Measurements from ENCODE around the gene DISP3. TPM values are rescaled to one million over a fixed set of nuclear protein-coding genes. Genes with fewer than 3 reads are reported as not detected.

The DISP3 gene
- total and polyA plus RNA-seq, 9 of the 15 experiments (the other 6 are each of a cell fraction or from before 2014, with no cell fraction given), result 0.03 to 0.19 (median 0.15) TPM; not detected in 5

DNA sequence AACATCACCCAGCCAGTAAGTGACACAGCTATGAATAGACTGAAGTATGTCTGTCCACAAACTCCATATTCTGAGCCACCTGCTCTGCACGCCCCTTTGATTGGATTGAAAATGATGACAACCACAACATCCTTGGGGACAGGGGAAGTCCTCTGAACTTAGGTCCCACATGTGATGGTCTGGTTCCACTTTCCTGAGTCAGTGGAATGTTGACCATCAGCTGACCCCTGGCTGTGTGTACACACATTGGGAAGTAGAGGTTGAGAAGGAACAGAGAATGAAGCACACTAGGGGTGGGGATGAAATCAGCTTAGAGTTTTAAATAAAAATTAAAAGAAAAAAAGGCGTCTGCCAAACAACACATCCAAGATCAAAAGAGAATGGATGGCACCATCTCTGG, 8.0 kb upstream of the DISP3 start:
- H3K9me1 ChIP-seq (ENCODE audit: control insufficient read depth, insufficient read depth, low read length), result no peaks in the 10 kb centered on the region
- ChIA-PET POLR2A (interaction anchor here (0.7 to 1.0 kb wide), 2 partner anchors 15 to 25 kb away, joined by 3 read pairs; no protein-coding TSS in a partner anchor), CTCF (ENCODE audit: low intra/inter-chr PET ratio) (no interaction called here)
- H3K9me3 ChIP-seq (replicated peaks; ENCODE audit: control insufficient read depth, insufficient read depth, low read depth, low read length), result no peaks in the 10 kb centered on the region
- FAIRE-seq (peak; percentile 29), DNase-seq (ENCODE audit: extremely low read depth in 1 of 4, low spot score in 3 of 4) (no peak), ATAC-seq (no peak)
- 0% methylated on average over 2 of the region's 2 CpGs for WGBS (ENCODE audit: insufficient coverage, low coverage, missing lambda C conversion rate)
- no peaks in the 10 kb centered on the region for H3K4me1 ChIP-seq (replicated peaks in 1 of 2; ENCODE audit: control insufficient read depth in 2 of 2, insufficient read depth in 2 of 2, low read length in 2 of 2)
- no peak overlapping the region for H3K4me2 ChIP-seq (ENCODE audit: insufficient read depth, low read length)
- no peak overlapping the region for H3K9ac ChIP-seq (ENCODE audit: insufficient read depth in 1 of 2, low read depth in 2 of 2, low read length in 2 of 2)
- peaks cover 13% of the 10 kb centered on the region for H4K20me1 ChIP-seq (replicated peaks; ENCODE audit: control insufficient read depth, insufficient read depth, low read length)
- no peak overlapping the region for H3K27ac ChIP-seq (ENCODE audit: extremely low read depth, low read depth, low read length)
- H2AFZ ChIP-seq (ENCODE audit: low read depth, low read length), result no peak overlapping the region
- H3K4me3 ChIP-seq, result no peak overlapping the region
- in situ Hi-C loops (cut with MboI), result no loop called here
- H3K27me3 ChIP-seq (ENCODE audit: control insufficient read depth in 2 of 2, insufficient read depth in 2 of 2, low read length in 2 of 2), result no peaks in the 10 kb centered on the region; a peak in 3 of 5 replicates
- H3K79me2 ChIP-seq (ENCODE audit: control insufficient read depth, insufficient read depth, low read length), result no peaks in the 10 kb centered on the region
- intact Hi-C loops (cut with micrococcal nuclease), result loop anchor here (5.0 kb wide), 1 partner anchor 171 kb away; no protein-coding TSS in a partner anchor
- no peaks in the 10 kb centered on the region for H3K36me3 ChIP-seq (ENCODE audit: control insufficient read depth, insufficient read depth, low read length)
- no TSS peak for BruUV-seq (replicated peaks)
- TF ChIP-seq ZNF143 (CRISPR knock-in tag; IDR thresholded peaks at IDR 0.05) (no peak), POLR3G (IDR thresholded peaks at IDR 0.05; ENCODE audit: extremely low read depth, insufficient read length, insufficient replicate concordance) (no peak), PHF8 (IDR thresholded peaks at IDR 0.05; ENCODE audit: borderline replicate concordance, low read length) (no peak), RB1 (IDR thresholded peaks at IDR 0.05; ENCODE audit: low read depth) (no peak), PHB (CRISPR knock-in tag; IDR thresholded peaks at IDR 0.05) (no peak), ILK (tag; IDR thresholded peaks at IDR 0.05; ENCODE audit: borderline replicate concordance, low read depth) (no peak), SMARCA4 (IDR thresholded peaks at IDR 0.05) (no peak), ZNF263 (CRISPR knock-in tag; IDR thresholded peaks at IDR 0.05; ENCODE audit: borderline replicate concordance) (no peak), NCOA1 (IDR thresholded peaks at IDR 0.05; ENCODE audit: low read depth) (no peak), NR4A1 (CRISPR knock-in tag; IDR thresholded peaks at IDR 0.05) (no peak), NR4A1 (tag; IDR thresholded peaks at IDR 0.05) (no peak), ZNF589 (CRISPR knock-in tag; IDR thresholded peaks at IDR 0.05; ENCODE audit: low read depth) (no peak), ZNF316 (IDR thresholded peaks at IDR 0.05) (no peak), RFX7 (CRISPR knock-in tag; IDR thresholded peaks at IDR 0.05) (no peak)
- TF ChIP-seq, protein P1, sequence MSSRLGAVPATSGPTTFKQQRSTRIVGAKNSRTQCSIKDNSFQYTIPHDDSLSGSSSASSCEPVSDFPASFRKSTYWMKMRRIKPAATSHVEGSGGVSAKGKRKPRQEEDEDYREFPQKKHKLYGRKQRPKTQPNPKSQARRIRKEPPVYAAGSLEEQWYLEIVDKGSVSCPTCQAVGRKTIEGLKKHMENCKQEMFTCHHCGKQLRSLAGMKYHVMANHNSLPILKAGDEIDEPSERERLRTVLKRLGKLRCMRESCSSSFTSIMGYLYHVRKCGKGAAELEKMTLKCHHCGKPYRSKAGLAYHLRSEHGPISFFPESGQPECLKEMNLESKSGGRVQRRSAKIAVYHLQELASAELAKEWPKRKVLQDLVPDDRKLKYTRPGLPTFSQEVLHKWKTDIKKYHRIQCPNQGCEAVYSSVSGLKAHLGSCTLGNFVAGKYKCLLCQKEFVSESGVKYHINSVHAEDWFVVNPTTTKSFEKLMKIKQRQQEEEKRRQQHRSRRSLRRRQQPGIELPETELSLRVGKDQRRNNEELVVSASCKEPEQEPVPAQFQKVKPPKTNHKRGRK (tag; IDR thresholded peaks at IDR 0.05), result no peak
- TF ChIP-seq, protein P2, sequence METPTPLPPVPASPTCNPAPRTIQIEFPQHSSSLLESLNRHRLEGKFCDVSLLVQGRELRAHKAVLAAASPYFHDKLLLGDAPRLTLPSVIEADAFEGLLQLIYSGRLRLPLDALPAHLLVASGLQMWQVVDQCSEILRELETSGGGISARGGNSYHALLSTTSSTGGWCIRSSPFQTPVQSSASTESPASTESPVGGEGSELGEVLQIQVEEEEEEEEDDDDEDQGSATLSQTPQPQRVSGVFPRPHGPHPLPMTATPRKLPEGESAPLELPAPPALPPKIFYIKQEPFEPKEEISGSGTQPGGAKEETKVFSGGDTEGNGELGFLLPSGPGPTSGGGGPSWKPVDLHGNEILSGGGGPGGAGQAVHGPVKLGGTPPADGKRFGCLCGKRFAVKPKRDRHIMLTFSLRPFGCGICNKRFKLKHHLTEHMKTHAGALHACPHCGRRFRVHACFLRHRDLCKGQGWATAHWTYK (CRISPR knock-in tag; IDR thresholded peaks at IDR 0.05), result no peak
